Sigmoid colon (tissue), 4 donors: ENCODE measurements around the gene PANK4.

Experiments
- CTCF ChIP-seq, 4 experiments: fragments of 450-650 bp in 3 of 4; fragments of 200-600 bp in 1 of 4; IDR thresholded peaks; one replicate each; pipeline ENCODE4 v1.5.1; 2016 to 2019; ENCODE audit warnings: antibody characterized with exemption in 4 of 4, mild to moderate bottlenecking in 3 of 4, moderate library complexity in 2 of 4
- EP300 ChIP-seq, 4 donors: sonication (generic); formaldehyde crosslinking; IDR thresholded peaks; one replicate each; pipeline ENCODE4 v1.6.1; 2017; ENCODE audit warnings: antibody characterized with exemption in 4 of 4
- POLR2A ChIP-seq, 2 donors: fragments of 450-650 bp; IDR thresholded peaks; one replicate each; pipeline ENCODE4 v1.6.1; 2016; ENCODE audit warnings: antibody characterized with exemption in 2 of 2, mild to moderate bottlenecking in 2 of 2, moderate library complexity in 2 of 2
- POLR2AphosphoS5 ChIP-seq, 4 donors: sonication (generic); formaldehyde crosslinking; IDR thresholded peaks; one replicate each; pipeline ENCODE4 v1.6.1; 2017; ENCODE audit warnings: antibody characterized with exemption in 4 of 4

- TF ChIP-seq POLR2A (IDR thresholded peaks at IDR 0.05): no peak
- no peak for TF ChIP-seq CTCF (IDR thresholded peaks at IDR 0.05)
- TF ChIP-seq POLR2AphosphoS5 (IDR thresholded peaks at IDR 0.05): no peak
- TF ChIP-seq EP300 (IDR thresholded peaks at IDR 0.05): no peak
These were observed 7.2 kb downstream of the PANK4 start for GRCh38 chr1:2519029-2519685.
